Left hindlimb (tissue), 1 donor: Measurements from ENCODE around the gene ZNF500.

Source experiments
- DNase-seq: peaks from one replicate; pipeline ENCODE4 v3.0.0-alpha.2; 2018

Gene ZNF500

DNA sequence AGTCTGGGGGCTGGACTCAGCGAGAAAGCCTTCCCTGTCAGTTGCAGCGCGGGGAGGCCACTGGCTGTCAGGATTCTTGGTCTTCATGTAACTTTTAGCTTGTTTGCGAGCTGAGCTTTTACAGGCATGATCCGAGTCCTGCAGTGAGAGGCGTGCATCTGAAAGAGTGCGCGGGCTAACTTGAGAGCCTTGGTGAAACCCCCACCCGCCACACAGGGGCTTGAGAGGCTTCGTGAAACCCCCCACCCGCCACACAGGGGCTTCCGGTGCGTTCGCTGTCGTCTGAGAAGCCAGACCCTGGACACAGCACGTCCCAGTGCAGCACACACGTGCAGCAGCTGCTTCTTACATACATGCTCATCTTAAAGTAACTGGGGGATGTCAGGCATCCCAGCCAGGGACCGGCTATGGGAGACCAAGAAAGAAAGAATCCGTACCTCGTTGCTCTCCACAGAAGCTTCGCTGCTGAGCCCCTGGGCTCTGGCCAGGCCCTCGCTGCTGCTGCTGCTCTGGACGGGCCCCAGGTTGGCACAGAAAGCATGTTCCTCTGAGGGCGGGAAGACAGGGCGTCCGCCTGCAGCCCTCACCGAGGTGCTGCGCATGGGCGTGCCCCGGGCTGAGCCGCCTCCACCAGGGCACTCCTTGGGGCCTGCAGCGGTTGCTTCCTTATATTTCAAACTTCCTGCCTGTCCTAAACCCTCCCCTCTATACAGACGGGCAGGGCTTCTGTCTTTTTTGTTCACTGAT, 65.8 kb downstream of the ZNF500 start:
- DNase-seq, result no peak

DNA sequence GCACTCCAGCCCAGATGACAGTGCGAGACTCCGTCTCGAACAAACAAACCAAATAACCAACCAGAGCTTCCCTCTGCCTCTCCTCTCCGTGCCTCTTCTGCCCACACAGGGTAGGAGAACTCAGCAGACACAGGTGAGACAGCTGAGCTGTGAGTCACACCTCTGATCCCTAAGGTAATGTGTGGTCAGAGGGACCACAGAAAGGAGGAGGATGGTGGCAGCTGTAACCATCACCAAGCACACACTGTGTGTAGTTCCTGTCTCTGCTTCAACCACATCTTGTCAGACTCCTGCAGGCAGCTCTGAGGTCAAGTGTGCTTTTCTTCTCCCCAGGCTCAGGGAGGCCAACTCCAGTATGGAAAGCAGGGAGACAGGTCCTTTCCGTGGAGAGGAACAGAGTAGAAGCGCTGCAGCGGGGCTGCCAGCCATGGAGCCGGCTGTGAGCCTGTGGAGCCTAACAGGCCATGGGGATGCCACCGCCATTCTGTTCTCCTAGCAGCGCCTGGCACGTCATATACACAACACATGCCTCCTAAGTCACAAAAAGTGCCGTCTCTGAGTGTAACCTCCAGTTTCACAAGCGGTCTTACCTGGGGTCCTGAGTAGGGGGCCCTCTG, 66.5 kb downstream of the ZNF500 start:
- DNase-seq, result no peak

DNA sequence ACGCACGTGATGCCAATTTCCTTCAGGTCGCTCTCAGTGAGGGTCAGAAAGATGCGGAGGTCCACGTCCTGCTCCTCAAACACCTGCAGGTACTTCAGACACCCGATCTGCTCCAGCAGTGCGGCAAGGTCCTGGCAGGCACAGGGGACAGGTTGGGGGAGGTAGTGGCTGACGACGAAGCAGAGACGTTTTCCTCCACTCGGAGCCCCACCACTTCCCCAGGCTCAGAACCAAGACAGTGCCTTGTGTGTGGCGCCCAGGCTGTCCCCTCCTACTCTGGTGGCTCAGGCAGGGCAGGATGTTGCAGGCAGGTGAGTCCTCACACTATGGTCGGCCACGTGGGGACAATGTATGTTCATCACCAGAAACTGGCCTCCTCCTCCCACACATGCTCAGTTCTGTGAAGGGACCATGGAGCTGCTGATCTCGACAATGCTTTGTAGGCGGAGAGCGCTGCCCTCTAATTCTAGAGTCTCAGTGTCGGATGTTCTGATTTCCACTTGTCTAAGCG, 67.9 kb downstream of the ZNF500 start:
- DNase-seq, result no peak

DNA sequence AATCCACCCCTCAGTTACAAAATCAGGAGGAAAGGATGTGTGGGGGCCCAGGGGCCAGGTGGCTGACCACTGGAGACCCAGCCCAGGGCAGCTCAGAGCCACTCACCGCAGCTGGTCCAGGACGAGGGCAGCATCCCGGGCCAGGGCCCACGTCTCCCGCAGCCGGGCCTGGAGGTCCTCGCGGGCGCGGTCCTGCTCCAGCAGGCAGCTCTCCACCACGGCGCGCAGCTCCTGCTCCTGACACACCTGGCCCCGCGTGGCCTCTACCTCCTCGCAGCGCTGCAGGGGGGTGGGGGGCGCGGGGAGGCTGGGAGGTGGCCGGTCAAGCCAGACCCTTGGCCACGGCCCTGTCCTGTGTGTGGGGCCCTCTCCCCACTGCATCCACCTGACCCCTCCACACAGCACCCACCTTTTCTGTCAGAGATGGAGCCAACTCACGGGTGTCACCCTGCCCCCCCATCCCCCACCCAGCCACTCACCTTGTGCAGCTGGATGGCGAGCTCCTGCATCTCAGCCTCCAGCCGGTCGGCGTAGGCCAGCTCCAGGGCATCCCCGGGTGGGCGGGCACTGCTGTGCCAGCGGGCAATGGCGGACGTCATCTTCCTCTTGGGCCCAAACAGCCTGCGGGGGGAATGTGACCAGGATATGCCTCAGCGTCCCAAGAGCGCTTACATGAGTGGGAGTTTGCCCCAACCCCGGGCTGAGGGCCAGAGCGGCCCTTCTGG, 68.5 kb downstream of the ZNF500 start:
- DNase-seq, result no peak
